GM20000 (cell line): Measurements from ENCODE around the gene ZNF483.
A peak's percentile ranks its signal among the peaks of the same experiment; 100 is the strongest.

Source experiments
- DNase-seq: peaks from one replicate; pipeline ENCODE4 v3.0.0; 2012; ENCODE audit warnings: low spot score
- TF ChIP-seq, protein P1 (sequence below): IDR thresholded peaks from 2 replicates; pipeline ENCODE4 v1.5.1; 2012; ENCODE audit warnings: mild to moderate bottlenecking, control low read depth; ENCODE audit errors: extremely low read depth, missing control alignments

The ZNF483 gene

GRCh38 chr9:111586378-111586777 lies 61.4 kb downstream of the ZNF483 start:
- DNase-seq: no peak
- TF ChIP-seq, protein P1, sequence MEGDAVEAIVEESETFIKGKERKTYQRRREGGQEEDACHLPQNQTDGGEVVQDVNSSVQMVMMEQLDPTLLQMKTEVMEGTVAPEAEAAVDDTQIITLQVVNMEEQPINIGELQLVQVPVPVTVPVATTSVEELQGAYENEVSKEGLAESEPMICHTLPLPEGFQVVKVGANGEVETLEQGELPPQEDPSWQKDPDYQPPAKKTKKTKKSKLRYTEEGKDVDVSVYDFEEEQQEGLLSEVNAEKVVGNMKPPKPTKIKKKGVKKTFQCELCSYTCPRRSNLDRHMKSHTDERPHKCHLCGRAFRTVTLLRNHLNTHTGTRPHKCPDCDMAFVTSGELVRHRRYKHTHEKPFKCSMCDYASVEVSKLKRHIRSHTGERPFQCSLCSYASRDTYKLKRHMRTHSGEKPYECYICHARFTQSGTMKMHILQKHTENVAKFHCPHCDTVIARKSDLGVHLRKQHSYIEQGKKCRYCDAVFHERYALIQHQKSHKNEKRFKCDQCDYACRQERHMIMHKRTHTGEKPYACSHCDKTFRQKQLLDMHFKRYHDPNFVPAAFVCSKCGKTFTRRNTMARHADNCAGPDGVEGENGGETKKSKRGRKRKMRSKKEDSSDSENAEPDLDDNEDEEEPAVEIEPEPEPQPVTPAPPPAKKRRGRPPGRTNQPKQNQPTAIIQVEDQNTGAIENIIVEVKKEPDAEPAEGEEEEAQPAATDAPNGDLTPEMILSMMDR: no peak

- no peak for DNase-seq
- TF ChIP-seq, protein P1: no peak
Observed at GRCh38 chr9:111588846-111589245, 63.9 kb downstream of the ZNF483 start.

DNA sequence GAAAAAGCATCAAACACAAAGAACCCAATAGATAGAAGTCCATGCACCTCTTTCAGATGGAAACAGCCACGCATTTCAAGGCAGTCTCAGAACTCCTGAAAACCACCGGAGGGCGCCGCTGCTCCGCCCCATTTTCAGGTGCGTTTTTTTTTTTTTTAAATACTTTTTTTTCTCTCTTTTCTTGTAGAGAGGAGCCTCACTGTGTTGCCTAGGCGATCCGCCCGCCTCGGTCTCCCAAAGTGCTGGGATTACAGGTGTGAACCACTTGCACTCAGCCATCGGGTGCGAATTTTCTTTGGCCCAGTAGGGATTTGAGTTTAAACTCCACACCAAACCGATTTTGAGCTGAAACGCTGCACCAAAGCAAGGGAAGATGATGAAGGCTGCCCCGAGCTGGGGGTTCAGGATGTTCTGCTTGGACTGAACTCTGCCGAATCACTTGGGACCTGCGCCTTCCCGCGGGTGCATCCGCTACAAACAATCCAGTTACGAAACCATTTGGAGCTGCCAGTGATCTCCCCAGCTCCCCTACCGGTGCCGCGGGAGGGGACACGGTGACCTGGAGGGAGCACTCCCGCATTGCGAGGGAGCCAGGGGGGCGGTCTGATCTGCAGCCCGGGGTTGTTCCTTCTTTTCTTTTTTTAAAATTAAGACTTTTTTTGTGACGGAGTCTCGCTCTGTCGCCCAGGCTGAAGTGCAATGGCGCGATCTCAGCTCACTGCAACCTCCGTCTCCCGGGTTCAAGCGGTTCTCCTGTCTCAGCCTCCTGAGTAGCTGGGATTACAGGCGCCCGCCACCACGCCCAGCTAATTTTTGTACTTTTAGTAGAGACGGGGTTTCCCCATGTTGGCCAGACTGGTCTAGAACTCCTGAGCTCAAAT lies 73.1 kb downstream of the ZNF483 start:
- TF ChIP-seq, protein P1: peak; percentile 54
- DNase-seq: peak; percentile 73

- TF ChIP-seq, protein P1: no peak
- peak; percentile 41 for DNase-seq
Observed at GRCh38 chr9:111598733-111599091, 73.7 kb downstream of the ZNF483 start.

- DNase-seq: peak; percentile 65
Observed at GRCh38 chr9:111599092-111599954, 74.3 kb downstream of the ZNF483 start, which contains the start of gene PTGR1. PTGR1 (minus strand) TSS chr9:111599647; CDS start chr9:111597422, 2,225 bp downstream.

DNA sequence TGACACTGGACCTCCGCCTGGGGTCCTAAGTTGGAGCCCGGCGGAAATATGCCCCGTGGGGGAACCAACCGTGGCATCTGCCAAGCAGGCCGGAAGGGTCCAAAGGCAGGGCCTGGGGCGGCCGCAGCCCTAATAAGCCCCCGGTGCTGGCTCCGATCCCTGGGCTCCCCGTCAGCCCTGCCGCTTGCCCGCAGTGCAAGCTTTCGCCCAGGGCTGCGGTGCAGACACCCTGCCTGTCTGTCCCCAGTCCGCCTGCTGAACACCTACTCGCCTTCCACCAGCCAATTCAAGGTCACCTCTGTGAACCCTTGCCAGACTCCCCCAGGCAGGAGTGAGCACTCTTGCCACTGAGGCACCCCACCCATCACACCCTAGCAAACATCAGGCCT lies 75.0 kb downstream of the ZNF483 start:
- TF ChIP-seq, protein P1: no peak
- no peak for DNase-seq

More at GRCh38 chr9:111599092-111599954, 74.3 kb downstream of the ZNF483 start, which contains the start of gene PTGR1:
- TF ChIP-seq, protein P1: no peak
